Neuronal stem cell (in vitro differentiated cells): ENCODE measurements around the gene MYG1.

Experiments used
- DNase-seq: peaks from one replicate; pipeline ENCODE4 v3.0.0-alpha.2; 2013; ENCODE audit warnings: low spot score
- H2AFZ ChIP-seq: one replicate; pipeline ENCODE4 v1.6.1; 2013; ENCODE audit warnings: mild to moderate bottlenecking, low read length, inconsistent platforms
- H2AK5ac ChIP-seq: 2 replicates; pipeline ENCODE4 v1.6.1; 2013; ENCODE audit warnings: low read depth, mild to moderate bottlenecking, inconsistent platforms, low read length, moderate library complexity, mixed read lengths
- H2BK120ac ChIP-seq: 2 replicates; pipeline ENCODE4 v1.6.1; 2013; ENCODE audit warnings: low read depth, mild to moderate bottlenecking, inconsistent platforms, low read length, moderate library complexity, mixed read lengths
- H2BK12ac ChIP-seq: one replicate; pipeline ENCODE4 v1.6.1; 2013; ENCODE audit warnings: low read length, inconsistent platforms
- H2BK15ac ChIP-seq: 2 replicates; pipeline ENCODE4 v1.6.1; 2013; ENCODE audit warnings: mild to moderate bottlenecking, low read length, inconsistent platforms, mixed read lengths
- H2BK5ac ChIP-seq: one replicate; pipeline ENCODE4 v1.6.1; 2013; ENCODE audit warnings: inconsistent platforms, mild to moderate bottlenecking, low read length, moderate library complexity
- H3K14ac ChIP-seq: one replicate; pipeline ENCODE4 v1.6.1; 2013; ENCODE audit warnings: low read length, inconsistent platforms
- H3K18ac ChIP-seq: 2 replicates; pipeline ENCODE4 v1.6.1; 2013; ENCODE audit warnings: low read length, inconsistent platforms
- H3K23ac ChIP-seq: 2 replicates; pipeline ENCODE4 v1.6.1; 2013; ENCODE audit warnings: low read depth, mild to moderate bottlenecking, mixed read lengths, low read length, inconsistent platforms; ENCODE audit not compliant: poor library complexity
- H3K27ac ChIP-seq: replicated peaks from 3 replicates; pipeline ENCODE4 v1.5.1; 2013; ENCODE audit warnings: low read length, inconsistent platforms
- H3K27me3 ChIP-seq, 3 experiments: 2 replicates each; pipeline ENCODE4 v1.6.1; 2013; ENCODE audit warnings: low read length in 3 of 3, mild to moderate bottlenecking in 2 of 3, inconsistent platforms in 1 of 3, low read depth in 1 of 3, mixed read lengths in 1 of 3, moderate library complexity in 1 of 3; ENCODE audit not compliant: control insufficient read depth in 3 of 3, insufficient read depth in 3 of 3
- H3K36me3 ChIP-seq, 2 donors: replicated peaks in 1 of 2; 2 replicates each; pipeline ENCODE4 v1.6.1; 2013; ENCODE audit warnings: low read length in 2 of 2; ENCODE audit not compliant: control insufficient read depth in 2 of 2, insufficient read depth in 2 of 2
- H3K4ac ChIP-seq: 2 replicates; pipeline ENCODE4 v1.6.1; 2013; ENCODE audit warnings: inconsistent platforms, mild to moderate bottlenecking, low read length, moderate library complexity
- H3K4me1 ChIP-seq, 2 donors: 1 replicate in 1 of 2; 2 replicates in 1 of 2; pipeline ENCODE4 v1.6.1; 2013; ENCODE audit warnings: low read length in 2 of 2, low read depth in 1 of 2; ENCODE audit not compliant: control insufficient read depth in 2 of 2, insufficient read depth in 1 of 2
- H3K4me2 ChIP-seq: one replicate; pipeline ENCODE4 v1.6.1; 2013; ENCODE audit warnings: mild to moderate bottlenecking, low read length, inconsistent platforms; ENCODE audit not compliant: insufficient read depth, poor library complexity, severe bottlenecking
- H3K4me3 ChIP-seq, 2 donors: 2 replicates each; pipeline ENCODE4 v1.5.1; 2013; ENCODE audit warnings: low read length in 2 of 2, mild to moderate bottlenecking in 2 of 2, inconsistent platforms in 1 of 2, moderate library complexity in 1 of 2
- H3K79me1 ChIP-seq: one replicate; pipeline ENCODE4 v1.6.1; 2013; ENCODE audit warnings: low read depth, mild to moderate bottlenecking, inconsistent platforms, low read length, moderate library complexity
- H3K9ac ChIP-seq: one replicate; pipeline ENCODE4 v1.6.1; 2013; ENCODE audit warnings: mild to moderate bottlenecking, low read depth, low read length, inconsistent platforms; ENCODE audit not compliant: poor library complexity
- H3K9me3 ChIP-seq, 2 donors: replicated peaks in 1 of 2; 2 replicates each; pipeline versions ENCODE3 to v1.6.1; 2013; ENCODE audit warnings: low read length in 2 of 2, mild to moderate bottlenecking in 2 of 2, inconsistent platforms in 1 of 2, low read depth in 1 of 2, mixed read lengths in 1 of 2, moderate library complexity in 1 of 2; ENCODE audit not compliant: control insufficient read depth in 2 of 2, insufficient read depth in 1 of 2
- H4K8ac ChIP-seq: one replicate; pipeline ENCODE4 v1.6.1; 2013; ENCODE audit warnings: low read depth, mild to moderate bottlenecking, inconsistent platforms, low read length, moderate library complexity
- H4K91ac ChIP-seq: one replicate; pipeline ENCODE4 v1.6.1; 2013; ENCODE audit warnings: low read length, low read depth, mild to moderate bottlenecking, inconsistent platforms; ENCODE audit not compliant: poor library complexity
- WGBS, 2 donors: extraction: QIAGEN DNeasy Blood & Tissue Kit; methylation state at CpG; one replicate each; pipeline ENCODE4 v1.1.7; 2013; ENCODE audit warnings: missing lambda C conversion rate in 2 of 2, mixed read lengths in 1 of 2; ENCODE audit not compliant: insufficient read length in 2 of 2, insufficient replicate concordance in 1 of 2; ENCODE audit errors: extremely low coverage in 2 of 2; 5-methylcytosine and 5-hydroxymethylcytosine counted together

MYG1 gene

DNA sequence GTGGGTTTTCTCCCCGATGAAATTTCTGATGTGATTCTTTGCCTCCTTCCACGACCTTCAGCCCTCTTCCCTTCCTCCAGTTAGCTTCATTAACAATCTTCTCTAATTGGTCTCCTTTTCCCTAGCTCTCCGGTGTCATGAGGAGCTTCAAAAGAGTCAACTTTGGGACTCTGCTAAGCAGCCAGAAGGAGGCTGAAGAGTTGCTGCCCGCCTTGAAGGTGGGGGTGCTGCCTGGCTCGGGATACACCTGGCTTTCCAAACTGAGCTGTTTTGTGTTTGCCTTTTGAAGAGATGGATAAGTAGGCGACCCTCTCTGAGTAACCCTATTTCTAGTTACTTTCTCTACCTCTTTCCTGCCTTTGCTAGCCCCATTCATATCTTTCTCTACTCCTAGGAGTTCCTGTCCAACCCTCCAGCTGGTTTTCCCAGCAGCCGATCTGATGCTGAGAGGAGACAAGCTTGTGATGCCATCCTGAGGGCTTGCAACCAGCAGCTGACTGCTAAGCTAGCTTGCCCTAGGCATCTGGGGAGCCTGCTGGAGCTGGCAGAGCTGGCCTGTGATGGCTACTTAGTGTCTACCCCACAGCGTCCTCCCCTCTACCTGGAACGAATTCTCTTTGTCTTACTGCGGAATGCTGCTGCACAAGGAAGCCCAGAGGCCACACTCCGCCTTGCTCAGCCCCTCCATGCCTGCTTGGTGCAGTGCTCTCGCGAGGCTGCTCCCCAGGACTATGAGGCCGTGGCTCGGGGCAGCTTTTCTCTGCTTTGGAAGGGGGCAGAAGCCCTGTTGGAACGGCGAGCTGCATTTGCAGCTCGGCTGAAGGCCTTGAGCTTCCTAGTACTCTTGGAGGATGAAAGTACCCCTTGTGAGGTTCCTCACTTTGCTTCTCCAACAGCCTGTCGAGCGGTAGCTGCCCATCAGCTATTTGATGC lies 30.6 kb upstream of the MYG1 start:
- H3K23ac ChIP-seq, result no peak overlapping the region
- H2BK5ac ChIP-seq, result peak overlapping the region; percentile 50
- no peak overlapping the region for H2AK5ac ChIP-seq
- H3K27ac ChIP-seq, result no peak overlapping the region
- no peak for DNase-seq
- H3K14ac ChIP-seq, result no peak overlapping the region
- peak overlapping the region; percentile 96 for H2AFZ ChIP-seq
- H3K4ac ChIP-seq, result no peak overlapping the region
- no CpG with 5 or more reads among the region's 20 CpGs for WGBS, 2 donors
- H3K79me1 ChIP-seq, result peaks cover 7% of the 10 kb centered on the region
- peaks cover 27 to 43% of the 10 kb centered on the region in 2 donors for H3K36me3 ChIP-seq
- H3K27me3 ChIP-seq, result no peaks in the 10 kb centered on the region
- H3K4me2 ChIP-seq, result peak overlapping the region; percentile 67
- H4K8ac ChIP-seq, result no peak overlapping the region
- no peak overlapping the region for H2BK120ac ChIP-seq
- no peaks in the 10 kb centered on the region for H3K9me3 ChIP-seq
- no peak overlapping the region for H3K18ac ChIP-seq
- H3K9ac ChIP-seq, result peak overlapping the region; percentile 97
- peak overlapping the region; percentile 90 to 98 for H3K4me3 ChIP-seq
- no peak overlapping the region for H2BK12ac ChIP-seq
- H4K91ac ChIP-seq, result no peak overlapping the region
- H3K4me1 ChIP-seq, result peaks cover 10 to 13% of the 10 kb centered on the region in 2 donors
- no peak overlapping the region for H2BK15ac ChIP-seq

GRCh38 chr12:53274445-53274844 lies 25.1 kb upstream of the MYG1 start:
- peaks cover 7% of the 10 kb centered on the region for H3K79me1 ChIP-seq
- no peaks in the 10 kb centered on the region for H3K27me3 ChIP-seq
- no peak overlapping the region for H4K91ac ChIP-seq
- H3K4me3 ChIP-seq, result no peak overlapping the region
- no peak overlapping the region for H2AFZ ChIP-seq
- no peak overlapping the region for H3K27ac ChIP-seq
- no peak overlapping the region for H3K4ac ChIP-seq
- peaks cover 3 to 8% of the 10 kb centered on the region in 2 donors for H3K4me1 ChIP-seq
- WGBS, 2 donors, result no CpG with 5 or more reads among the region's 5 CpGs
- H3K36me3 ChIP-seq, result peaks cover 59 to 90% of the 10 kb centered on the region in 2 donors
- no peak overlapping the region for H3K23ac ChIP-seq
- H3K18ac ChIP-seq, result no peak overlapping the region
- DNase-seq, result no peak
- H2BK120ac ChIP-seq, result no peak overlapping the region
- no peak overlapping the region for H2BK15ac ChIP-seq
- no peak overlapping the region for H2BK12ac ChIP-seq
- H3K9ac ChIP-seq, result no peak overlapping the region
- H4K8ac ChIP-seq, result no peak overlapping the region
- H3K9me3 ChIP-seq, result peaks cover 0 to 2% of the 10 kb centered on the region in 2 donors
- H3K4me2 ChIP-seq, result no peak overlapping the region
- H2AK5ac ChIP-seq, result no peak overlapping the region
- no peak overlapping the region for H2BK5ac ChIP-seq
- H3K14ac ChIP-seq, result no peak overlapping the region

- no peak overlapping the region for H4K91ac ChIP-seq
Observed at GRCh38 chr12:53276511-53276910, 23.0 kb upstream of the MYG1 start.

DNA sequence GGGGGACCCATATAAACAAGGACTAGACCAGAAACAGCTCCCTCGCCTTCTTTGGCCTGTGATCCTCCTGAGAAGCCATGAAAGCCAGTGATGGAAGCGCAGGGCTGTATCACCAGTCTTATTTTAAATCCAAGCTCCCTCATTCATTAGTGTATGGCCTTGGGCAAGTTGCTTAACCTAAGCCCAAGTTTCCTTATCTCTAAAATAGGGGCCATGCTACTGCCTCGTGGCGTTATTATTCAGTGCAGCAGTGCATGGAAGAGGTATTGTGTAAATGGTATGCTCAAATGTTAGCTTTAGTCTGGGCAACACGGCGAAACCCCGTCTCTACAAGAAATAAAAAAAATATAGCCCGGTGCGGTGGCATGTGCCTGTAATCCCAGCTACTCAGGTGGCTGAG lies 21.5 kb upstream of the MYG1 start:
- Histone ChIP-seq H3K4me1 (peaks cover 0 to 2% of the 10 kb centered on the region in 2 donors), H2BK120ac (no peak overlapping the region), H3K18ac (no peak overlapping the region), H3K4me3 (no peak overlapping the region), H2BK5ac (no peak overlapping the region), H4K91ac (no peak overlapping the region), H3K79me1 (peaks cover 4% of the 10 kb centered on the region), H3K27ac (no peak overlapping the region), H3K4ac (no peak overlapping the region), H4K8ac (no peak overlapping the region), H3K27me3 (no peaks in the 10 kb centered on the region), H3K9me3 (peaks cover 0 to 2% of the 10 kb centered on the region in 2 donors), H2AFZ (no peak overlapping the region), H2AK5ac (no peak overlapping the region), H3K4me2 (no peak overlapping the region), H2BK15ac (no peak overlapping the region), H3K9ac (no peak overlapping the region), H2BK12ac (no peak overlapping the region), H3K23ac (no peak overlapping the region), H3K36me3 (peaks cover 64 to 88% of the 10 kb centered on the region in 2 donors), H3K14ac (no peak overlapping the region)
- DNase-seq, result no peak
- no CpG with 5 or more reads among the region's 9 CpGs for WGBS, 2 donors

More at GRCh38 chr12:53276511-53276910, 23.0 kb upstream of the MYG1 start:
- Histone ChIP-seq H2BK5ac (peak overlapping the region; percentile 75), H3K36me3 (peaks cover 58 to 85% of the 10 kb centered on the region in 2 donors), H3K14ac (no peak overlapping the region), H3K9ac (peak overlapping the region; percentile 21), H4K8ac (no peak overlapping the region), H2BK12ac (no peak overlapping the region), H3K27ac (no peak overlapping the region), H2AFZ (no peak overlapping the region), H3K23ac (no peak overlapping the region), H3K4me2 (no peak overlapping the region), H2BK15ac (no peak overlapping the region), H3K4me1 (peaks cover 0 to 2% of the 10 kb centered on the region in 2 donors), H2BK120ac (no peak overlapping the region), H3K18ac (no peak overlapping the region), H3K4me3 (no peak overlapping the region), H2AK5ac (no peak overlapping the region), H3K79me1 (peaks cover 7% of the 10 kb centered on the region), H3K9me3 (peaks cover 0 to 2% of the 10 kb centered on the region in 2 donors), H3K4ac (peak overlapping the region; percentile 11), H3K27me3 (no peaks in the 10 kb centered on the region)
- DNase-seq, result no peak
- WGBS, 2 donors, result no CpG with 5 or more reads among the region's 11 CpGs
